ENCODE measurements around the gene COL4A4.

DNA sequence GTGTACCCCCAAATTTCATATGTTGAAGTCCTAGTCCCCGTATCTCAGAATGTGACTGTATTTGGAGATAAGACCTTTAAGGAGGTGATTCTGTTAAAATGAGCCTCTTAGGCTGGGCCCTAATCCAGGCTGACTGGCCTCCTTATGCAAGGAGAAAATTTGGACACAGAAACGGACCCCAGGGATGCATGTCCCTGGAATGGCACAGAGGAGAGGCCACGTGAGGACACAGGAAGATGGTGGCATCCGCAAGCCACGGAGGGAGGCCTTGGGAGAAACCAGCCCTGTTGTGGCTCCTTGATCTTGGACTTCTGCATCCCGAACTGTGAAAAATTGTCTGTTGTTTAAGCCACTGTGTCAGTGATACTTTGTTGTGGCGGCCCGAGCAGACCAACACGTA lies 150.7 kb downstream of the COL4A4 start:
- no peak for TF ChIP-seq EZH2 (IDR thresholded peaks at IDR 0.05; ENCODE audit: low read length, missing control alignments)
- TF ChIP-seq CTCF (conservative IDR thresholded peaks at IDR 0.05 in 1 of 2, IDR thresholded peaks at IDR 0.05 in 1 of 2; ENCODE audit: low read depth in 1 of 2, low read length in 2 of 2) = no peak
